Stimulated activated naive CD4-positive, alpha-beta T cell treated with Interleukin-2 at 50 U/mL for 16 hours (primary cell): ENCODE measurements around the gene SWT1.
"Not testable (repeated sequence)": the region's sequence is repeated elsewhere in the genome, so short reads cannot be mapped to it uniquely, and the experiment has no call there.

ENCODE experiments used
- DNase-seq: peaks from one replicate; lab custom pipeline; 2025; lab: John Stamatoyannopoulos, UW

The SWT1 gene

GRCh38 chr1:185321653-185322221 lies 164.8 kb downstream of the SWT1 start:
- not testable (repeated sequence) for DNase-seq

DNA sequence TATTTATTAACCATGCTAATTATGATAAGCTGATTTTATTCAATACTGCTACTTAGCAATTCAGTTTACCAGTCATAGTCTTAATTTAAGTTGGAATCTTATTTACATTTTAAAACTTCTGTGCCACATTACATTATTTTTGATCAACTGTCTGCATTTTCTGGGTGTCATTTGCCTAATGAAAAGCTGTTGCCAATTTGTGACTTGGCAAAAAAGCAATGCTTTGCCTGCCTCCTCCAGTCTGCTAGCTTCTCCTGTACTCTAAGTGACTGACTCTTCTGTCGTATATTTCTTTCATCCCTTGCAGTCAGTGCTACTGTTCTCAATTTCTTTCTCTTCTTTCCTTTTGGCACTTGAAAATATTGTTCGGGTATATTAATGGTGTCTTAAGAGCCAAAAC lies 165.7 kb downstream of the SWT1 start:
- DNase-seq = no peak

- no peak for DNase-seq
Measured at GRCh38 chr1:185324118-185324517, 167.2 kb downstream of the SWT1 start.

- no peak for DNase-seq
Measured at GRCh38 chr1:185325413-185325812, 168.4 kb downstream of the SWT1 start.

DNA sequence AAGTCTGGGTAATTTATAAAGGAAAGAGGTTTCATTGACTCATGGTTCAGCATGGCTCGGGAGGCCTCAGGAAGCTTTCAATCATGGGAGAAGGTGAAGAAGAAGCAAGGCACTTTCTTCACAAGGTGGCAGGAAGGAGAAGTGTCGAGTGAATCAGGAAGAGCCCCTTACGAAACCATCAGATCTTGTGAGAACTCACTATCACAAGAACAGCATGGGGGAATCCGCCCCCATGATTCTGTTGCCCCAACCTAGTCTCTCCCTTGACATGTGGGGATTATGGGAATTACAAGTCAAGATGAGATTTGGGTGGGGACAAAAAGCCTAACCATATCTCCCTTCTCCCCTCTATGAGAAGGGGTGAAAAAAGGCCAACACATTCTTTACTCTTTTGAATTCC lies 171.3 kb downstream of the SWT1 start:
- DNase-seq = no peak

GRCh38 chr1:185334182-185334581 lies 177.2 kb downstream of the SWT1 start:
- DNase-seq = no peak

- DNase-seq = no peak
Measured at GRCh38 chr1:185337246-185337645, 180.3 kb downstream of the SWT1 start.

- peak; percentile 3 for DNase-seq
Measured at GRCh38 chr1:185338719-185339622, 182.0 kb downstream of the SWT1 start.

- DNase-seq = no peak
Measured at GRCh38 chr1:185341196-185341781, 184.3 kb downstream of the SWT1 start.
